Activated T-cell treated with anti-CD3 and anti-CD28 coated beads for 4 hours (primary cell): ENCODE results near the gene SLC38A3.
"Not testable (repeated sequence)": the region's sequence is repeated elsewhere in the genome, so short reads cannot be mapped to it uniquely, and the experiment has no call there.

Source experiments
- DNase-seq: peaks from one replicate; pipeline ENCODE4 v3.0.0-alpha.2; 2020

Gene SLC38A3

GRCh38 chr3:50192689-50193141 lies 12.4 kb upstream of the SLC38A3 start:
- peak; percentile 85 for DNase-seq

GRCh38 chr3:50193286-50193685 lies 11.8 kb upstream of the SLC38A3 start:
- DNase-seq = no peak

- no peak for DNase-seq
Measured at GRCh38 chr3:50193746-50194127, 11.3 kb upstream of the SLC38A3 start.

- peak; percentile 90 for DNase-seq
Measured at GRCh38 chr3:50194128-50194902, 10.8 kb upstream of the SLC38A3 start.

GRCh38 chr3:50194903-50195500 lies 10.1 kb upstream of the SLC38A3 start:
- no peak for DNase-seq

- no peak for DNase-seq
Measured at GRCh38 chr3:50195501-50196252, 9.4 kb upstream of the SLC38A3 start.

GRCh38 chr3:50196253-50196801 lies 8.7 kb upstream of the SLC38A3 start:
- no peak for DNase-seq

GRCh38 chr3:50201573-50202315 lies 3.3 kb upstream of the SLC38A3 start:
- DNase-seq = no peak

- DNase-seq = no peak
Measured at GRCh38 chr3:50202353-50203112, 2.5 kb upstream of the SLC38A3 start.

- DNase-seq = no peak
Measured at GRCh38 chr3:50203113-50203808, 1.8 kb upstream of the SLC38A3 start.

- DNase-seq = no peak
Measured at GRCh38 chr3:50203809-50204803, 965 bp upstream of the SLC38A3 start.

GRCh38 chr3:50205413-50206276 lies 574 bp downstream of the SLC38A3 start:
- no peak for DNase-seq

GRCh38 chr3:50207359-50208042 lies 2.4 kb downstream of the SLC38A3 start:
- DNase-seq = no peak

- no peak for DNase-seq
Measured at GRCh38 chr3:50208677-50209344, 3.7 kb downstream of the SLC38A3 start.

GRCh38 chr3:50210176-50210509 lies 5.1 kb downstream of the SLC38A3 start:
- no peak for DNase-seq

- DNase-seq = no peak
Measured at GRCh38 chr3:50210510-50211367, 5.7 kb downstream of the SLC38A3 start.

- not testable (repeated sequence) for DNase-seq
Measured at GRCh38 chr3:50211368-50211717, 6.3 kb downstream of the SLC38A3 start.
